AG04450 (cell line): ENCODE data around the gene POU4F2. TPM values are rescaled to one million over a fixed set of nuclear protein-coding genes. Genes with fewer than 3 reads are reported as not detected.

Experiments
- CTCF ChIA-PET: fragments of 300-600, 350-600 bp; formaldehyde crosslinking; extraction: SDS; loops from one replicate; lab custom pipeline; 2022; ENCODE audit warnings: antibody characterized with exemption, inconsistent platforms; lab: Charles Lee
- POLR2A ChIA-PET: fragments of 350-600 bp; formaldehyde crosslinking; extraction: SDS; loops from one replicate; lab custom pipeline; 2021; ENCODE audit warnings: antibody characterized with exemption, inconsistent platforms; lab: Yijun Ruan, JAX
- DNase-seq: peaks from one replicate; pipeline ENCODE4 v3.0.0-alpha.2; 2011; ENCODE audit warnings: low read depth, low spot score
- H3K27ac ChIP-seq: one replicate; pipeline ENCODE4 v1.5.1; 2012; ENCODE audit warnings: low read depth, low read length, control low read depth
- H3K27me3 ChIP-seq: one replicate; pipeline ENCODE4 v1.6.0; 2012; ENCODE audit warnings: low read length; ENCODE audit not compliant: control insufficient read depth, insufficient read depth
- H3K4me3 ChIP-seq: 2 replicates; pipeline ENCODE4 v1.5.1; 2011; ENCODE audit warnings: mild to moderate bottlenecking, low read depth, low read length, control low read depth
- H3K9me3 ChIP-seq: 2 replicates; pipeline ENCODE4 v1.5.1; 2012; ENCODE audit warnings: low read length; ENCODE audit not compliant: control insufficient read depth, insufficient read depth
- CTCF ChIP-seq: IDR thresholded peaks from 2 replicates; pipeline ENCODE4 v1.5.1; 2011; ENCODE audit warnings: low read depth, low read length, control low read depth, inconsistent platforms
- polyA plus RNA-seq: library from polyadenylated mRNA; depleted of rRNA; stranded (reverse); fragments of >200 nt; gene quantifications from 2 replicates; pipeline ENCODE4 v1.2.3, GENCODE V29; 2011

POU4F2 gene
- polyA plus RNA-seq, 1 experiment = not detected

GRCh38 chr4:146633471-146633800, 5.3 kb upstream of the POU4F2 start:
- TF ChIP-seq CTCF = no peak
- peaks cover 5% of the 10 kb centered on the region; the same call in 1 of the 2 replicates for H3K9me3 ChIP-seq
- DNase-seq = no peak
- H3K27ac ChIP-seq = no peak overlapping the region
- ChIA-PET CTCF (no interaction called here), POLR2A (no interaction called here)
- peaks cover 41% of the 10 kb centered on the region for H3K27me3 ChIP-seq
- H3K4me3 ChIP-seq = no peak overlapping the region

GRCh38 chr4:146634825-146635224, 3.9 kb upstream of the POU4F2 start:
- ChIA-PET POLR2A (no interaction called here), CTCF (no interaction called here)
- Histone ChIP-seq H3K9me3 (peaks cover 8% of the 10 kb centered on the region; the same call in 1 of the 2 replicates), H3K27me3 (peaks cover 52% of the 10 kb centered on the region), H3K4me3 (no peak overlapping the region), H3K27ac (no peak overlapping the region)
- no peak for DNase-seq
- TF ChIP-seq CTCF = no peak

- peaks cover 66% of the 10 kb centered on the region for H3K27me3 ChIP-seq
These were observed 916 bp upstream of the POU4F2 start for GRCh38 chr4:146637621-146638332.

GRCh38 chr4:146638333-146638785, 334 bp upstream of the POU4F2 start:
- Histone ChIP-seq H3K27me3 (peaks cover 60% of the 10 kb centered on the region), H3K27ac (no peak overlapping the region), H3K9me3 (peaks cover 13% of the 10 kb centered on the region; the same call in 1 of the 2 replicates), H3K4me3 (no peak overlapping the region)
- TF ChIP-seq CTCF = no peak
- CTCF ChIA-PET = no interaction called here
- DNase-seq = no peak
- POLR2A ChIA-PET = no interaction called here

More at GRCh38 chr4:146637621-146638332, 916 bp upstream of the POU4F2 start:
- ChIA-PET CTCF (no interaction called here), POLR2A (no interaction called here)
- Histone ChIP-seq H3K27ac (no peak overlapping the region), H3K4me3 (no peak overlapping the region), H3K9me3 (peaks cover 13% of the 10 kb centered on the region; the same call in 1 of the 2 replicates)
- no peak for DNase-seq
- TF ChIP-seq CTCF = no peak

GRCh38 chr4:146639506-146639932, 826 bp downstream of the POU4F2 start:
- ChIA-PET POLR2A (no interaction called here), CTCF (no interaction called here)
- no peak for TF ChIP-seq CTCF
- H3K9me3 ChIP-seq = peaks cover 13% of the 10 kb centered on the region; the same call in 1 of the 2 replicates
- no peak overlapping the region for H3K27ac ChIP-seq
- H3K4me3 ChIP-seq = no peak overlapping the region
- peaks cover 53% of the 10 kb centered on the region for H3K27me3 ChIP-seq
- DNase-seq = no peak
